Measurements from ENCODE around the gene BARX1. TPM values are rescaled to one million over a fixed set of nuclear protein-coding genes. Genes with fewer than 3 reads are reported as not detected.

Gene BARX1
- polyA plus RNA-seq, 2 donors = 1.6 to 4.0 TPM

DNA sequence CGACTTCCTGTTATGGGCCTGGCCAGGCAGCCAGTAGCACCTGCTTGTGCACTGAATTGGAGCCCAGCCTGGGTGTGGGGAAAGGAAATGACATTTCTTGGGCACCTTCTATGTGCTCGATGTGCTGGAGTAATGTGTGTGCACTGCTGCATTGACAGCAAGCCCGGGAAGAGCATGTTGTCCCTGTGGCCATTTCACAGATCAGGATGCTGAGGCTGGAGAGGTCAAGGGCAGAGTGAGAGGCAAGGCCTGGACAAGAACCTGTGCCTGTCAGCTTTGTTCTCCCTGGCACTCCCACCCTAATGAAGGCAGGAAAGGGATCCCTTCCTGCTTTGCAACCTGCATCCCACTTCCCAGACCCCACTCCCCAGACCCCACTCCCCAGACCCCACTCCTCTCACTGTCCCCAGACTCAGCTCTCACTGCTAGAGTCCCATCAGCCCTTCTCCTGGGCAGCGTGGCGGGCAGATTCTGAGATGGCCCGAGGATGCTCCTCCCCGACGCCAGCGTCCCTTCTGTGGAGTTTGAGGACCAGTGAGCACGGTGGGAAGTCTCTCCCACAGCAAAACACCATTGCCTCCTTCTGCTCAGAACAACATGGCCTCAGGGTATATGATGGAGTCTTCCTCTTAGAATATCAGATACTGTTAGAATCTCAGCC, 49.6 kb downstream of the BARX1 start:
- peaks cover 0 to 4% of the 10 kb centered on the region in 2 donors for H3K9me3 ChIP-seq (ENCODE audit: control insufficient read depth in 2 of 2, insufficient read depth in 1 of 2, low read depth in 1 of 2, low read length in 1 of 2)
- H3K27me3 ChIP-seq (ENCODE audit: control insufficient read depth in 1 of 2, insufficient read depth in 2 of 2, low read length in 2 of 2) = no peaks in the 10 kb centered on the region
- H3K27ac ChIP-seq (ENCODE audit: low read depth in 2 of 2, low read length in 1 of 2) = no peak overlapping the region
- no peaks in the 10 kb centered on the region for H3K36me3 ChIP-seq (ENCODE audit: control insufficient read depth in 2 of 2, insufficient read depth in 2 of 2, low read length in 1 of 2)
- H3K4me3 ChIP-seq (ENCODE audit: low read depth in 1 of 2, low read length in 2 of 2) = no peak overlapping the region
- H3K4me1 ChIP-seq (ENCODE audit: control insufficient read depth in 2 of 2, insufficient read depth in 2 of 2, low read length in 1 of 2) = peaks cover 0 to 2% of the 10 kb centered on the region in 2 donors
- 88 to 91% methylated on average over 10 of the region's 10 CpGs for WGBS, 2 donors

GRCh38 chr9:93904649-93905472, 50.3 kb downstream of the BARX1 start:
- no peak overlapping the region for H3K27ac ChIP-seq (ENCODE audit: low read depth in 2 of 2, low read length in 1 of 2)
- H3K4me3 ChIP-seq (ENCODE audit: low read depth in 1 of 2, low read length in 2 of 2) = no peak overlapping the region
- peaks cover 0 to 2% of the 10 kb centered on the region in 2 donors for H3K4me1 ChIP-seq (ENCODE audit: control insufficient read depth in 2 of 2, insufficient read depth in 2 of 2, low read length in 1 of 2)
- no peaks in the 10 kb centered on the region for H3K36me3 ChIP-seq (ENCODE audit: control insufficient read depth in 2 of 2, insufficient read depth in 2 of 2, low read length in 1 of 2)
- no peaks in the 10 kb centered on the region for H3K27me3 ChIP-seq (ENCODE audit: control insufficient read depth in 1 of 2, insufficient read depth in 2 of 2, low read length in 2 of 2)
- WGBS, 2 donors = 84 to 86% methylated on average over 12 of the region's 12 CpGs
- peaks cover 0 to 4% of the 10 kb centered on the region in 2 donors for H3K9me3 ChIP-seq (ENCODE audit: control insufficient read depth in 2 of 2, insufficient read depth in 1 of 2, low read depth in 1 of 2, low read length in 1 of 2)

DNA sequence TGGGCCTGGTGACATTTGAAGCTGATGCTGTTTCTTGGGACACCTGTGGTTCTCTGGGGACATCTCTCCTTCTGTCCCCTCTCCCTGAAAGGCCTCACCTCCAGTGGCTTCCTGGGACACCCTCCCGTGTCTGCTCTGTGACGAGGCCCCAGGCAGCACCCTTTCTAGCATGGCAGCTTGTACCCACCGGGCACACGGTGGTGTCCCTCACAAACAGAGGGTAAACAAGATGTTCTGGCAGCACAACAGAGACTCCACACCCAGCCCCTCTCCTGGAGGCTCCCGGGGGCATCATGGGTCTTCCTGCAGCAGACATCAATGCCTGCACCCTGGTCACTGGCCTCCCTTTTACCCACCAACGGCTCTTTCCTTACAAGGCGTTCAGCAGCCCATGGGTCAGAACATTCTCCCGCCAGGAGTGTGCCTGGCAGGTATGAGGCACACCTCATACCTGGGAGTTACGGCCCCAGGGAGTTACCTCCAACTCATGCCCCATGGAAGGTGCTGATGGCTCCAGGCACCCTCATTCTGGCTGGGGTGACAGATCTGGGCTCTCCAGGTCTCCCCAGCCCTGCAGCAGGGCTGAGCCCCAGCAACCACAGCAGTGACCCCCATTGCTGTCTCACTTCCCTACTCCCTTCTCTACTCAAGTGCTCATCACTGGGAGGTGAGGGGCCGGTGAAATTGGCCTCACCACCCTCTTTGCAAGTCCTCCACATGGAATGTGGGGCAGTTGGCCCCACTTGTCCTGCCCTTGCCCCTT, 51.1 kb downstream of the BARX1 start:
- H3K27ac ChIP-seq (ENCODE audit: low read depth in 2 of 2, low read length in 1 of 2) = no peak overlapping the region
- H3K4me3 ChIP-seq (ENCODE audit: low read depth in 1 of 2, low read length in 2 of 2) = no peak overlapping the region
- 79 to 83% methylated on average over 10 of the region's 10 CpGs for WGBS, 2 donors
- H3K27me3 ChIP-seq (ENCODE audit: control insufficient read depth in 1 of 2, insufficient read depth in 2 of 2, low read length in 2 of 2) = no peaks in the 10 kb centered on the region
- H3K36me3 ChIP-seq (ENCODE audit: control insufficient read depth in 2 of 2, insufficient read depth in 2 of 2, low read length in 1 of 2) = no peaks in the 10 kb centered on the region
- H3K9me3 ChIP-seq (ENCODE audit: control insufficient read depth in 2 of 2, insufficient read depth in 1 of 2, low read depth in 1 of 2, low read length in 1 of 2) = peaks cover 0 to 4% of the 10 kb centered on the region in 2 donors
- H3K4me1 ChIP-seq (ENCODE audit: control insufficient read depth in 2 of 2, insufficient read depth in 2 of 2, low read length in 1 of 2) = peaks cover 0 to 2% of the 10 kb centered on the region in 2 donors

DNA sequence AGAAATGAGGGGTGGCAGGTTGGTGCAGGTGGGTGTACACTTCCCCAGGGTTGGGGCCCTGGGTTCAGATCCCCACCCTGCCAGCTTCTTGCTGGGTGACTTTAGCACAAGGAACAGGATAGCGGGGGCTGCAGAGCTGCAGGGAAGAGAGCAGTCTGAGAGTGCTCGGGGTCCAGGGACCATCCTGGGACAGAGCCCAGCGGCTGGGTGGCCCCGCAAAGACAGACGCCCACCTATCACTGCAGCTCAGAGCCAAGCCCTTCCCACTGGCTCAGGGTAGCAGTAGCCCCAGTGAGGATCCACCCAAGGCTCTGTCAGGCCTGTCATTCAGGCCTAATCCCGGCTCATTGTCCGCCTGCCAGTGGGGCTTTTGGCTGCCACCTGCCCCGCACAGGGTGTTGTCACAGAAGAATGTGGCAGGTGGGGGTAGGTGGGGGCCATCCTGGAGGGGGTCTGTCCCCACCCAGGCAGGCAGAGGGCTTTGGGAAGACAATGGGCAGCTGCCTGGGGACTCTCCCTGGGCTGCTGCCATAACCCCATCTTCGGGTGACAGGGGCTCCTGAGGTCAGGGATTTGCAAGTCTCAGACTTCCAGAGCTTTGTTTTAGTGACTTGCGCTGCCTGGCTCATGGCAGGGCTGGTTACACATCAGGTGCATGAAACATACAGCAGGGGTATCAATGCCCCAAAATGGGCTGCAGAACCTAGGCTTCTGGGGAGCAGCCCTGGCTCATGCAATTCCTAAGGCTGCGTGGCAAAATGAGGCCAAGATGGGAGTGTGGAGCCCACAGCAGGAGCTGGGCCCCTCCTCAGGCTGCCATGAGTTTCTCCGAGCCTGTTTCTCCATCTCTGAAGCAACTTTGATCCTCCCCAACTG, 52.1 kb downstream of the BARX1 start:
- Histone ChIP-seq H3K27me3 (ENCODE audit: control insufficient read depth in 1 of 2, insufficient read depth in 2 of 2, low read length in 2 of 2) (no peaks in the 10 kb centered on the region), H3K4me3 (ENCODE audit: low read depth in 1 of 2, low read length in 2 of 2) (no peak overlapping the region), H3K9me3 (ENCODE audit: control insufficient read depth in 2 of 2, insufficient read depth in 1 of 2, low read depth in 1 of 2, low read length in 1 of 2) (peaks cover 0 to 4% of the 10 kb centered on the region in 2 donors), H3K27ac (ENCODE audit: low read depth in 2 of 2, low read length in 1 of 2) (no peak overlapping the region), H3K36me3 (ENCODE audit: control insufficient read depth in 2 of 2, insufficient read depth in 2 of 2, low read length in 1 of 2) (no peaks in the 10 kb centered on the region), H3K4me1 (ENCODE audit: control insufficient read depth in 2 of 2, insufficient read depth in 2 of 2, low read length in 1 of 2) (peaks cover 0 to 2% of the 10 kb centered on the region in 2 donors)
- WGBS, 2 donors = 70 to 75% methylated on average over 12 of the region's 12 CpGs

DNA sequence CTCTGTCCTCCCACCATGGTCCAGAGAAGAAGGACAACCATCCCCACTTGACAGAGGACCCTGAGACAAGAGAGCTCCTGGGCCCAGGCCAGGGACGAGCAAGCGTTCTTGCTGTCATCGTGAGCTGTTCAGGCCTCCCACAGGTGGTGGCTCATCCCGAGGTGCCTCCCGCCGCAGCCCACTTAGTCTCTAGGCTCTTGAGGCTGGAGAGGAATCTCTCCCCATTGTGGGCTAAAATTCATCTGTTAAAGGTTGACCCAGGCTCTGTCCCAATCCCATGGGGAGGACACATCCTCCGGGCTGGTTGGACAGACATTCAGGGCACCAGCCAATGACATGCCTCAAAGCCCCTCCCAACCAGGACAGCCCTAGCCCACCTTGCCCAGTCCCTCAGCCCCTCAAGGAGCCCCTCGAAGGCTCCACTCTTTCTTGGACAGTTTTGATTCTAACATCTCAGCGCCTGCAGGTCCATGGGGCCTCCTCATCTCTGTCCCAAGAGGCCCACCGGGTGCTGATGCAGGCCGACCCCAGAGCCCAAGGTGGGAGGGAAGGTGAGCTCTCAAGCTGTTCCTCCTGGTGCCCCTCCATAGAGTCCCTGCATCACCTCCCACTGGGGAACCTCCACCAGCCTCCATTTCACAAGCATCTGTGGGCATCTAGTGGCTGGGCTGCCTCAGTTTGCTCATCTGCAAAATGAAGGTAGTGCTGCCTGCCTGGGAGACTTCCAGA, 52.9 kb downstream of the BARX1 start:
- H3K36me3 ChIP-seq (ENCODE audit: control insufficient read depth in 2 of 2, insufficient read depth in 2 of 2, low read length in 1 of 2) = no peaks in the 10 kb centered on the region
- H3K4me1 ChIP-seq (ENCODE audit: control insufficient read depth in 2 of 2, insufficient read depth in 2 of 2, low read length in 1 of 2) = peaks cover 0 to 2% of the 10 kb centered on the region in 2 donors
- no peak overlapping the region for H3K4me3 ChIP-seq (ENCODE audit: low read depth in 1 of 2, low read length in 2 of 2)
- no peaks in the 10 kb centered on the region for H3K9me3 ChIP-seq (ENCODE audit: control insufficient read depth in 2 of 2, insufficient read depth in 1 of 2, low read depth in 1 of 2, low read length in 1 of 2)
- 91% methylated on average over 11 of the region's 11 CpGs for whole genome bisulfite sequencing, 2 donors
- H3K27me3 ChIP-seq (ENCODE audit: control insufficient read depth in 1 of 2, insufficient read depth in 2 of 2, low read length in 2 of 2) = no peaks in the 10 kb centered on the region
- no peak overlapping the region for H3K27ac ChIP-seq (ENCODE audit: low read depth in 2 of 2, low read length in 1 of 2)

Other genes starting within 250 kb of the BARX1 start
- 1 to 10 TPM in 1 of 2 donors, under 1 TPM in 1; 1.00 to 2.0 TPM for gene PTPDC1, start 129.1 kb upstream of the BARX1 start, polyA plus RNA-seq